ENCODE results near the gene CRELD2.
A peak's percentile ranks its signal among the peaks of the same experiment; 100 is the strongest.

CRELD2 gene

GRCh38 chr22:49907807-49908206 is 10.6 kb upstream of the CRELD2 start:
- Histone ChIP-seq H3K4me1 (ENCODE audit: control insufficient read depth, insufficient read depth, low read length) (no peaks in the 10 kb centered on the region), H3K4me3 (ENCODE audit: low read length) (no peak overlapping the region), H3K9me3 (ENCODE audit: control insufficient read depth, low read length) (no peaks in the 10 kb centered on the region), H3K36me3 (ENCODE audit: control insufficient read depth, insufficient read depth, low read length) (peaks cover 14% of the 10 kb centered on the region), H3K9ac (ENCODE audit: low read length) (no peak overlapping the region), H3K27me3 (ENCODE audit: control insufficient read depth, insufficient read depth, low read length) (no peaks in the 10 kb centered on the region)

- H3K36me3 ChIP-seq (ENCODE audit: control insufficient read depth, insufficient read depth, low read length) = peaks cover 14% of the 10 kb centered on the region
These were observed 8.8 kb upstream of the CRELD2 start for GRCh38 chr22:49909476-49910205.

GRCh38 chr22:49910229-49911155 is 7.9 kb upstream of the CRELD2 start:
- no peaks in the 10 kb centered on the region for H3K4me1 ChIP-seq (ENCODE audit: control insufficient read depth, insufficient read depth, low read length)
- H3K9ac ChIP-seq (ENCODE audit: low read length) = no peak overlapping the region
- no peaks in the 10 kb centered on the region for H3K9me3 ChIP-seq (ENCODE audit: control insufficient read depth, low read length)
- no peak overlapping the region for H3K4me3 ChIP-seq (ENCODE audit: low read length)
- H3K27me3 ChIP-seq (ENCODE audit: control insufficient read depth, insufficient read depth, low read length) = no peaks in the 10 kb centered on the region
- peaks cover 14% of the 10 kb centered on the region for H3K36me3 ChIP-seq (ENCODE audit: control insufficient read depth, insufficient read depth, low read length)

More at GRCh38 chr22:49909476-49910205, 8.8 kb upstream of the CRELD2 start:
- no peaks in the 10 kb centered on the region for H3K27me3 ChIP-seq (ENCODE audit: control insufficient read depth, insufficient read depth, low read length)
- H3K4me1 ChIP-seq (ENCODE audit: control insufficient read depth, insufficient read depth, low read length) = no peaks in the 10 kb centered on the region
- H3K4me3 ChIP-seq (ENCODE audit: low read length) = no peak overlapping the region
- no peaks in the 10 kb centered on the region for H3K9me3 ChIP-seq (ENCODE audit: control insufficient read depth, low read length)
- H3K9ac ChIP-seq (ENCODE audit: low read length) = no peak overlapping the region

- H3K4me1 ChIP-seq (ENCODE audit: control insufficient read depth, insufficient read depth, low read length) = peaks cover 4% of the 10 kb centered on the region
- H3K4me3 ChIP-seq (ENCODE audit: low read length) = no peak overlapping the region
- H3K9me3 ChIP-seq (ENCODE audit: control insufficient read depth, low read length) = no peaks in the 10 kb centered on the region
- no peak overlapping the region for H3K9ac ChIP-seq (ENCODE audit: low read length)
- H3K27me3 ChIP-seq (ENCODE audit: control insufficient read depth, insufficient read depth, low read length) = no peaks in the 10 kb centered on the region
- H3K36me3 ChIP-seq (ENCODE audit: control insufficient read depth, insufficient read depth, low read length) = peaks cover 12% of the 10 kb centered on the region
These were observed 6.4 kb upstream of the CRELD2 start for GRCh38 chr22:49911881-49912625.

GRCh38 chr22:49913026-49913425 is 5.4 kb upstream of the CRELD2 start:
- Histone ChIP-seq H3K4me1 (ENCODE audit: control insufficient read depth, insufficient read depth, low read length) (peaks cover 8% of the 10 kb centered on the region), H3K36me3 (ENCODE audit: control insufficient read depth, insufficient read depth, low read length) (peaks cover 2% of the 10 kb centered on the region), H3K9ac (ENCODE audit: low read length) (no peak overlapping the region), H3K27me3 (ENCODE audit: control insufficient read depth, insufficient read depth, low read length) (no peaks in the 10 kb centered on the region), H3K4me3 (ENCODE audit: low read length) (no peak overlapping the region), H3K9me3 (ENCODE audit: control insufficient read depth, low read length) (no peaks in the 10 kb centered on the region)

GRCh38 chr22:49913446-49913845 is 5.0 kb upstream of the CRELD2 start:
- H3K27me3 ChIP-seq (ENCODE audit: control insufficient read depth, insufficient read depth, low read length) = no peaks in the 10 kb centered on the region
- no peak overlapping the region for H3K9ac ChIP-seq (ENCODE audit: low read length)
- H3K4me1 ChIP-seq (ENCODE audit: control insufficient read depth, insufficient read depth, low read length) = peaks cover 8% of the 10 kb centered on the region
- no peak overlapping the region for H3K4me3 ChIP-seq (ENCODE audit: low read length)
- no peaks in the 10 kb centered on the region for H3K9me3 ChIP-seq (ENCODE audit: control insufficient read depth, low read length)
- no peaks in the 10 kb centered on the region for H3K36me3 ChIP-seq (ENCODE audit: control insufficient read depth, insufficient read depth, low read length)

- no peak overlapping the region for H3K4me3 ChIP-seq (ENCODE audit: low read length)
- H3K9me3 ChIP-seq (ENCODE audit: control insufficient read depth, low read length) = no peaks in the 10 kb centered on the region
- H3K4me1 ChIP-seq (ENCODE audit: control insufficient read depth, insufficient read depth, low read length) = peaks cover 12% of the 10 kb centered on the region
- H3K27me3 ChIP-seq (ENCODE audit: control insufficient read depth, insufficient read depth, low read length) = no peaks in the 10 kb centered on the region
- H3K36me3 ChIP-seq (ENCODE audit: control insufficient read depth, insufficient read depth, low read length) = no peaks in the 10 kb centered on the region
- H3K9ac ChIP-seq (ENCODE audit: low read length) = no peak overlapping the region
These were observed 4.2 kb upstream of the CRELD2 start for GRCh38 chr22:49914256-49914655.

GRCh38 chr22:49915610-49916009 is 2.8 kb upstream of the CRELD2 start:
- Histone ChIP-seq H3K36me3 (ENCODE audit: control insufficient read depth, insufficient read depth, low read length) (no peaks in the 10 kb centered on the region), H3K9me3 (ENCODE audit: control insufficient read depth, low read length) (no peaks in the 10 kb centered on the region), H3K27me3 (ENCODE audit: control insufficient read depth, insufficient read depth, low read length) (no peaks in the 10 kb centered on the region), H3K4me3 (ENCODE audit: low read length) (no peak overlapping the region), H3K9ac (ENCODE audit: low read length) (no peak overlapping the region), H3K4me1 (ENCODE audit: control insufficient read depth, insufficient read depth, low read length) (peaks cover 18% of the 10 kb centered on the region)

GRCh38 chr22:49916831-49917230 is 1.6 kb upstream of the CRELD2 start:
- Histone ChIP-seq H3K4me3 (ENCODE audit: low read length) (no peak overlapping the region), H3K9me3 (ENCODE audit: control insufficient read depth, low read length) (no peaks in the 10 kb centered on the region), H3K4me1 (ENCODE audit: control insufficient read depth, insufficient read depth, low read length) (peaks cover 18% of the 10 kb centered on the region), H3K27me3 (ENCODE audit: control insufficient read depth, insufficient read depth, low read length) (no peaks in the 10 kb centered on the region), H3K36me3 (ENCODE audit: control insufficient read depth, insufficient read depth, low read length) (no peaks in the 10 kb centered on the region), H3K9ac (ENCODE audit: low read length) (no peak overlapping the region)

- no peaks in the 10 kb centered on the region for H3K9me3 ChIP-seq (ENCODE audit: control insufficient read depth, low read length)
- no peaks in the 10 kb centered on the region for H3K36me3 ChIP-seq (ENCODE audit: control insufficient read depth, insufficient read depth, low read length)
- H3K4me1 ChIP-seq (ENCODE audit: control insufficient read depth, insufficient read depth, low read length) = peaks cover 18% of the 10 kb centered on the region
- H3K27me3 ChIP-seq (ENCODE audit: control insufficient read depth, insufficient read depth, low read length) = no peaks in the 10 kb centered on the region
- H3K4me3 ChIP-seq (ENCODE audit: low read length) = peak overlapping the region; percentile 18
- peak overlapping the region; percentile 91 for H3K9ac ChIP-seq (ENCODE audit: low read length)
These were observed 762 bp downstream of the CRELD2 start for GRCh38 chr22:49918911-49919881.

- no peaks in the 10 kb centered on the region for H3K36me3 ChIP-seq (ENCODE audit: control insufficient read depth, insufficient read depth, low read length)
- no peak overlapping the region for H3K9ac ChIP-seq (ENCODE audit: low read length)
These were observed 2.4 kb downstream of the CRELD2 start for GRCh38 chr22:49920859-49921258.

More at GRCh38 chr22:49920859-49921258, 2.4 kb downstream of the CRELD2 start:
- no peaks in the 10 kb centered on the region for H3K9me3 ChIP-seq (ENCODE audit: control insufficient read depth, low read length)
- H3K4me1 ChIP-seq (ENCODE audit: control insufficient read depth, insufficient read depth, low read length) = peaks cover 18% of the 10 kb centered on the region
- H3K27me3 ChIP-seq (ENCODE audit: control insufficient read depth, insufficient read depth, low read length) = no peaks in the 10 kb centered on the region
- H3K4me3 ChIP-seq (ENCODE audit: low read length) = no peak overlapping the region

All from mucosa of stomach (tissue), 1 donor.